GM12878 (cell line): ENCODE measurements around the gene EGR4. TPM values are rescaled to one million over a fixed set of nuclear protein-coding genes. Genes with fewer than 3 reads are reported as not detected.

Source experiments
- ATAC-seq: fragments of 200-7000 bp; cut with Tn5 transposase; 3 replicates; pipeline ENCODE4 v1.9.1; 2020; ENCODE audit warnings: mild to moderate bottlenecking, moderate library complexity
- BruUV-seq: library from RNA; stranded (reverse); fragments of 400-500 nt; replicated peaks from 2 replicates; lab custom pipeline; 2021; lab: Mats Ljungman, UMichigan
- CTCF ChIA-PET: fragments of 300-600 bp; sonication (Branson Sonifier 250); formaldehyde crosslinking; extraction: SDS; loops from one replicate; lab custom pipeline; 2021; ENCODE audit warnings: inconsistent platforms; lab: Yijun Ruan, JAX
- POLR2A ChIA-PET: fragments of 350-600 bp; formaldehyde crosslinking; extraction: SDS; loops from one replicate; lab custom pipeline; 2021; ENCODE audit warnings: inconsistent platforms; lab: Charles Lee
- RAD21 ChIA-PET: fragments of 300-600 bp; sonication (Branson Sonifier 250); formaldehyde crosslinking; loops from one replicate; lab custom pipeline; 2023; ENCODE audit warnings: antibody characterized with exemption; ENCODE audit not compliant: unreplicated experiment; lab: Charles Lee
- SMC1A ChIA-PET: fragments of 300-600 bp; sonication (Branson Sonifier 250); formaldehyde crosslinking; loops from one replicate; lab custom pipeline; 2023; ENCODE audit not compliant: unreplicated experiment, uncharacterized antibody; lab: Charles Lee
- DNase-seq: peaks from one replicate; pipeline ENCODE4 v3.0.0-alpha.2; 2011; ENCODE audit warnings: low read depth, low spot score
- FAIRE-seq: peaks from 3 replicates; lab custom pipeline; 2011; peaks lifted over from hg19 to GRCh38; lab: Jason Lieb, UNC
- H2AFZ ChIP-seq: 2 replicates; pipeline ENCODE4 v1.6.0; 2011; ENCODE audit warnings: low read depth, low read length, control low read depth; ENCODE audit not compliant: control insufficient read depth
- H3K27ac ChIP-seq: 2 replicates; pipeline ENCODE4 v1.5.1; 2011; ENCODE audit warnings: control low read depth; ENCODE audit not compliant: control insufficient read depth, insufficient read depth
- H3K27me3 ChIP-seq, 2 experiments: replicated peaks in 1 of 2; 2 replicates each; pipeline versions ENCODE4 v1.6.0 to v1.6.1; 2011; ENCODE audit warnings: low read length in 1 of 2; ENCODE audit not compliant: control insufficient read depth in 2 of 2, insufficient read depth in 2 of 2
- H3K36me3 ChIP-seq, 2 experiments: 2 replicates each; pipeline ENCODE4 v1.5.1; 2011; ENCODE audit warnings: low read length in 1 of 2; ENCODE audit not compliant: control insufficient read depth in 2 of 2, insufficient read depth in 2 of 2
- H3K4me1 ChIP-seq: 2 replicates; pipeline ENCODE4 v1.6.1; 2011; ENCODE audit warnings: mild to moderate bottlenecking, low read length, moderate library complexity, mixed read lengths; ENCODE audit not compliant: control insufficient read depth, insufficient read depth
- H3K4me2 ChIP-seq: 2 replicates; pipeline ENCODE4 v1.6.0; 2011; ENCODE audit warnings: control low read depth; ENCODE audit not compliant: control insufficient read depth, insufficient read depth
- H3K4me3 ChIP-seq: fragments of 200-600 bp; sonication (generic); 2 replicates; pipeline ENCODE4 v1.5.1; 2016
- H3K79me2 ChIP-seq: 2 replicates; pipeline ENCODE4 v1.6.0; 2011; ENCODE audit warnings: low read length; ENCODE audit not compliant: control insufficient read depth, insufficient read depth
- H3K9ac ChIP-seq: 2 replicates; pipeline ENCODE4 v1.8.0; 2011; ENCODE audit warnings: low read length, control low read depth, mixed read lengths; ENCODE audit not compliant: control insufficient read depth, insufficient read depth
- H3K9me3 ChIP-seq: replicated peaks from 3 replicates; pipeline ENCODE4 v1.5.1; 2011; ENCODE audit warnings: mild to moderate bottlenecking, low read length; ENCODE audit not compliant: control insufficient read depth, insufficient read depth
- H4K20me1 ChIP-seq: 2 replicates; pipeline ENCODE4 v1.6.0; 2011; ENCODE audit not compliant: control insufficient read depth, insufficient read depth
- ATF2 ChIP-seq: IDR thresholded peaks from 2 replicates; pipeline ENCODE4 v1.6.1; 2012; ENCODE audit warnings: low read length, inconsistent platforms
- BCLAF1 ChIP-seq: fragments of 450-650 bp; IDR thresholded peaks from 2 replicates; pipeline ENCODE4 v1.6.1; 2017; ENCODE audit warnings: antibody characterized with exemption, mild to moderate bottlenecking, moderate library complexity
- CEBPB ChIP-seq, 2 experiments: fragments of 150-350 bp in 1 of 2; IDR thresholded peaks; 2 replicates each; pipeline ENCODE4 v1.6.1; 2012 to 2014; ENCODE audit warnings: low read depth in 2 of 2, low read length in 2 of 2, borderline replicate concordance in 1 of 2, inconsistent platforms in 1 of 2
- DPF2 ChIP-seq: fragments of 450-650 bp; IDR thresholded peaks from 2 replicates; pipeline ENCODE4 v1.6.1; 2017; ENCODE audit warnings: mild to moderate bottlenecking
- ELK1 ChIP-seq: IDR thresholded peaks from 2 replicates; pipeline ENCODE4 v1.6.1; 2012; ENCODE audit warnings: low read depth, low read length, improper control_type of control experiment
- KAT2A ChIP-seq: conservative IDR thresholded peaks from 2 replicates; pipeline ENCODE4 v1.6.1; 2011; ENCODE audit warnings: low read depth, low read length; ENCODE audit not compliant: control insufficient read depth
- NFYA ChIP-seq: IDR thresholded peaks from 2 replicates; pipeline ENCODE4 v1.6.1; 2011; ENCODE audit warnings: low read depth, mild to moderate bottlenecking, low read length, improper control_type of control experiment, borderline replicate concordance
- PBX3 ChIP-seq: IDR thresholded peaks from 2 replicates; pipeline ENCODE4 v1.6.1; 2011; ENCODE audit warnings: mild to moderate bottlenecking, low read depth, low read length, moderate library complexity; ENCODE audit not compliant: insufficient replicate concordance
- PKNOX1 ChIP-seq: fragments of 450-650 bp; IDR thresholded peaks from 2 replicates; pipeline ENCODE4 v1.6.1; 2016; ENCODE audit warnings: mild to moderate bottlenecking
- RELB ChIP-seq: fragments of 450-650 bp; IDR thresholded peaks from 2 replicates; pipeline ENCODE4 v1.6.1; 2017; ENCODE audit warnings: low read depth, mild to moderate bottlenecking, moderate library complexity
- SUZ12 ChIP-seq: fragments of 200-600 bp; sonication (generic); IDR thresholded peaks from one replicate; pipeline ENCODE4 v1.6.1; 2018; ENCODE audit warnings: antibody characterized with exemption, mild to moderate bottlenecking; ENCODE audit not compliant: unreplicated experiment
- WRNIP1 ChIP-seq: IDR thresholded peaks from 2 replicates; pipeline ENCODE4 v1.6.1; 2011; ENCODE audit warnings: low read depth, low read length, improper control_type of control experiment, borderline replicate concordance
- ZSCAN29 ChIP-seq: fragments of 450-650 bp; IDR thresholded peaks from 2 replicates; pipeline ENCODE4 v1.6.1; 2017; ENCODE audit warnings: mild to moderate bottlenecking, moderate library complexity
- WGBS: methylation state at CpG from one replicate; pipeline ENCODE4 v1.1.6; 2016; ENCODE audit warnings: low lambda C conversion rate; ENCODE audit not compliant: insufficient replicate concordance, insufficient coverage; ENCODE audit errors: missing lambda C conversion rate; 5-methylcytosine and 5-hydroxymethylcytosine counted together
- in situ Hi-C: fragments of 300-500 bp; cut with MboI; formaldehyde crosslinking; loops from 9 replicates; pipeline ENCODE4 v1.14.3; 2018; ENCODE audit warnings: mixed read lengths
- intact Hi-C: fragments of 100-400 bp; cut with micrococcal nuclease; formaldehyde crosslinking; loops from one replicate; pipeline ENCODE4 v1.14.2; 2022; ENCODE audit not compliant: unreplicated experiment
- polyA plus RNA-seq, 11 experiments: library from polyadenylated mRNA; depleted of rRNA in 4 of 11; unstranded in 6 of 11; stranded (reverse) in 5 of 11; fragments of >200 nt; fragmentation: Nextera tagmentation in 4 of 11; fragmentation: Illumina TruSeq in 1 of 11; extraction: Ambion mirVana in 4 of 11; extraction: Trizol in 1 of 11; gene quantifications; 1 replicate in 1 of 11; 2 replicates in 10 of 11; pipeline versions ENCODE4 v1.2.1 to v1.2.3, GENCODE V29; 2011 to 2016; ENCODE audit warnings: inconsistent platforms in 2 of 11, missing spikeins in 2 of 11, low read depth in 1 of 11
- total RNA-seq, 4 experiments: library from RNA; depleted of rRNA in 3 of 4; stranded (reverse); fragments of >200 nt in 3 of 4; fragmentation: Illumina TruSeq in 1 of 4; extraction: Trizol in 1 of 4; gene quantifications; 2 replicates each; pipeline versions ENCODE4 v1.2.1 to v1.2.3, GENCODE V29; 2013 to 2021

EGR4 gene
- total and polyA plus RNA-seq, 10 of the 15 experiments (the other 5 are each of a cell fraction or from before 2014, with no cell fraction given) = 0.07 TPM; not detected in 9

GRCh38 chr2:73255907-73256617 lies 37.3 kb downstream of the EGR4 start:
- in situ Hi-C loops (no loop called here), intact Hi-C loops (loop anchor here (2.0 kb wide), 1 partner anchor 35 kb away; no protein-coding TSS in a partner anchor)
- DNase-seq (no peak), ATAC-seq (no peak), FAIRE-seq (no peak)
- ChIA-PET POLR2A (interaction anchor here (0.6 kb wide), 1 partner anchor 652 kb away, joined by 3 read pairs; no protein-coding TSS in a partner anchor), CTCF (no interaction called here), RAD21 (no interaction called here), SMC1A (no interaction called here)
- no peak overlapping the region for H2AFZ ChIP-seq
- H3K4me3 ChIP-seq = no peak overlapping the region
- H3K9me3 ChIP-seq = no peaks in the 10 kb centered on the region
- H3K27me3 ChIP-seq = no peaks in the 10 kb centered on the region
- no peaks in the 10 kb centered on the region for H3K4me1 ChIP-seq
- H3K79me2 ChIP-seq = no peaks in the 10 kb centered on the region
- H3K9ac ChIP-seq = no peak overlapping the region
- H4K20me1 ChIP-seq = no peaks in the 10 kb centered on the region
- 57% methylated on average over 5 of the region's 5 CpGs for WGBS
- no peak overlapping the region for H3K27ac ChIP-seq
- TSS peak; percentile 48 for BruUV-seq
- H3K36me3 ChIP-seq = peaks cover 20 to 32% of the 10 kb centered on the region in 2 experiments
- H3K4me2 ChIP-seq = no peak overlapping the region
- no peak for TF ChIP-seq ELK1
- no peak for TF ChIP-seq NFYA
- no peak for TF ChIP-seq PBX3
- no peak for TF ChIP-seq BCLAF1
- no peak for TF ChIP-seq SUZ12
- TF ChIP-seq CEBPB (IDR thresholded peaks at IDR 0.05; ENCODE audit: borderline replicate concordance in 1 of 2, low read depth in 2 of 2, low read length in 2 of 2) = no peak
- no peak for TF ChIP-seq ATF2
- no peak for TF ChIP-seq RELB
- TF ChIP-seq PKNOX1 = no peak
- TF ChIP-seq WRNIP1 = no peak
- TF ChIP-seq ZSCAN29 = no peak
- no peak for TF ChIP-seq KAT2A
- TF ChIP-seq DPF2 = no peak
